ENCODE measurements around the gene SUN3.

DNA sequence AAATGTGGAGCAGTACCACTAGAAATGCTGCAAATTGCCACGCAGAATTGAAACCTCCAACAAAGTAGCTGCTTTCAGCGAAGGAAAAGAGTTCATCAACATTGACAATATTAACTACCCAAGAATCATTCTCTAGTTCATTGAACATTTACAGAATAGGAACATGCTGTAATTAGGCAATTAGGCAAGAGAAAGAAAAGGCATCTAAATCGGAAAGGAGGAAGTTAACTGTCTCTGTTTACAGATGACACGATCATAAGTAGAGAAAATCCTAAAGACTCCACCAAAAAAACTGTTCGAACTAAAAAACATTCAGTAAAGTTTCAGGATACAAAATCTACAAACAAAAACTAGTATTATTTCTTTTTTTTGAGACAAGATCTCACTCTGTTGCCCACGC lies 71.8 kb downstream of the SUN3 start:
- TF ChIP-seq, protein P1, sequence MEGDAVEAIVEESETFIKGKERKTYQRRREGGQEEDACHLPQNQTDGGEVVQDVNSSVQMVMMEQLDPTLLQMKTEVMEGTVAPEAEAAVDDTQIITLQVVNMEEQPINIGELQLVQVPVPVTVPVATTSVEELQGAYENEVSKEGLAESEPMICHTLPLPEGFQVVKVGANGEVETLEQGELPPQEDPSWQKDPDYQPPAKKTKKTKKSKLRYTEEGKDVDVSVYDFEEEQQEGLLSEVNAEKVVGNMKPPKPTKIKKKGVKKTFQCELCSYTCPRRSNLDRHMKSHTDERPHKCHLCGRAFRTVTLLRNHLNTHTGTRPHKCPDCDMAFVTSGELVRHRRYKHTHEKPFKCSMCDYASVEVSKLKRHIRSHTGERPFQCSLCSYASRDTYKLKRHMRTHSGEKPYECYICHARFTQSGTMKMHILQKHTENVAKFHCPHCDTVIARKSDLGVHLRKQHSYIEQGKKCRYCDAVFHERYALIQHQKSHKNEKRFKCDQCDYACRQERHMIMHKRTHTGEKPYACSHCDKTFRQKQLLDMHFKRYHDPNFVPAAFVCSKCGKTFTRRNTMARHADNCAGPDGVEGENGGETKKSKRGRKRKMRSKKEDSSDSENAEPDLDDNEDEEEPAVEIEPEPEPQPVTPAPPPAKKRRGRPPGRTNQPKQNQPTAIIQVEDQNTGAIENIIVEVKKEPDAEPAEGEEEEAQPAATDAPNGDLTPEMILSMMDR (conservative IDR thresholded peaks at IDR 0.05; ENCODE audit: low read length), result no peak
- no peak for TF ChIP-seq EZH2phosphoT487 (IDR thresholded peaks at IDR 0.05; ENCODE audit: borderline replicate concordance, low read depth, low read length)

Measured in OCI-LY7 (cell line).